ENCODE measurements around the gene RALGAPA1.

DNA sequence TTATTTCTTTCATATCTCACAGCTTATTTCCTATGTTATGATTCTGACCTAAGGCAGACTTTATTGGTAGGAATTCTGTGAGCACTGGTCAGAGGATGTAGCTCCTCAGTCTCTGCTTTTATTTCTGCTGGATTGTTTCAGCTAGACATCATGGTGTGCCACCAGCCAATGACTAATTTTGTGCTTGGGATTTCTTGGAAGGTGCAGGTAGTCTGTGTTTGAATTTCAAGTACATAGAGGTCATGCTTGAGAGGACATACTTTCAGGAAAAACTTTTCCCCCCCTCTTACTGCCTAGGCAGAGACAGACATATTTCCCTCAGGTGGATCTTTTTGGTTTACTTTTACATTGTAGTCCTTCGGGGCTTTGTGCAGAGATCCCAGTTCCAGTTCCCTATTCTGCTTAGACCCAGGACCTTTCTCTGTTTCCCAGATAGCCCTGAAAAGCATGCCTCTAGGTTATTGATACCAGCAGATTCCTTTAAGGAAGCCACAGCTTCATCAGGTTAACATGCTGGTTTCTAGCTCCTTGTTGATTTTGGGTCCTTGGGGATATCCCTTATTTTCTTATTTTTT, 45.7 kb upstream of the RALGAPA1 start:
- TF ChIP-seq CTCF (IDR thresholded peaks at IDR 0.05) (no peak), POLR2A (IDR thresholded peaks at IDR 0.05) (no peak), POLR2AphosphoS5 (IDR thresholded peaks at IDR 0.05) (no peak)

Measured in stomach (tissue), 4 donors.